Lower leg skin (tissue), 4 donors: ENCODE measurements around the gene BFSP1. TPM values are rescaled to one million over a fixed set of nuclear protein-coding genes. Genes with fewer than 3 reads are reported as not detected.

Experiments
- DNase-seq, 2 donors: peaks; one replicate each; pipeline ENCODE4 v3.0.0-alpha.2; 2019; ENCODE audit warnings: low spot score in 2 of 2
- H3K4me3 ChIP-seq: fragments of 200-600 bp; sonication (generic); 2 replicates; pipeline ENCODE4 v1.5.1; 2017; ENCODE audit warnings: mild to moderate bottlenecking, low read depth; ENCODE audit not compliant: poor library complexity, severe bottlenecking
- POLR2A ChIP-seq, 2 donors: fragments of 450-650 bp; IDR thresholded peaks; one replicate each; pipeline ENCODE4 v1.6.1; 2016 to 2017; ENCODE audit warnings: antibody characterized with exemption in 2 of 2, mild to moderate bottlenecking in 1 of 2, moderate library complexity in 1 of 2
- WGBS, 2 donors: methylation state at CpG; one replicate each; pipeline ENCODE4 v1.1.5; 2018; 5-methylcytosine and 5-hydroxymethylcytosine counted together
- intact Hi-C: fragments of 100-400 bp; cut with DNase I; formaldehyde crosslinking; loops from one replicate; pipeline ENCODE4 v1.15.0; 2023; ENCODE audit warnings: low total_unique reads
- total RNA-seq, 4 donors: library from RNA; depleted of rRNA; stranded (reverse); fragments of >200 nt; gene quantifications; one replicate each; pipeline ENCODE4 v1.1.0, GENCODE V29; 2016
- TF ChIP-seq, protein P1 (sequence below), 3 donors: fragments of 450-650 bp; IDR thresholded peaks; one replicate each; pipeline ENCODE4 v1.5.1; 2016; ENCODE audit warnings: antibody characterized with exemption in 3 of 3, mild to moderate bottlenecking in 3 of 3, moderate library complexity in 2 of 3

Gene BFSP1
- total RNA-seq, 4 donors from 2014 or later, result 0.61 to 2.6 (median 1.7) TPM

DNA sequence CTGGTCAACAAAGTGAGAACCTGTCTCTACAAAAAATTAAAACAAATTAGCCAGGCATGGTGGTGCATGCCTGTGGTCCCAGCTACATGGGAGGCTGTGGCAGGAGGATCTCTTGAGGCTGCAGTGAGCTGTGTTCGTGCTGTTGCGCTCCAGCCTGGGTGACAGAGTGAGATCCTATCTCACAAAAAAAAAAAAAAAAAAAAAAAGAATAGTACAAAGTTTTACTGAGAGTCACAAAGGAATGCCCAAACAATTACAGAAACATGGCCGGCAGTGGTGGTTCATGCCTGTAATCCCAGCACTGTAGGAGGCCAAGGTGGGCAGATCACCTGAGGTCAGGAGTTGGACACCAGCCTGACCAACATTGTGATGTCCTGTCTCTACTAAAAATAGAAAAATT is 23.9 kb upstream of the BFSP1 start:
- 93 to 100% methylated on average over 3 of the region's 3 CpGs for WGBS, 2 donors

DNA sequence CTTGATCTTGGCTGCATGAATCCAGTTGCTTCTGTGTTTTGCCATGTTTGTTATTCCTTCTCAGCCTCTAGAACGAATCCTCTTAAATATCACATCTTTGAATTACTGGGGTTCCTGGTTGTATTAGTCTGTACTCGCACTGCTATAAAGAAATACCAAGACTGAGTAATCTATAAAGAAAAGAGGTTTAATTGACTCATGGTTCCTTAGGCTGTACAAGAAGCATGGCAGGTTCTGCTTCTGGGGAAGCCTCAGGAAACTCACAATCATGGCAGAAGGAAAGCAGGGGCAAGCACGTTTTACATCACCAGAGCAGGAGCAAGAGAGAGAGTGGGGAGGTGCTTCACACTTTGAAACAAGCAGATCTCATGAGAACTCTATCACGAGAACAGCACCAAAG is 18.0 kb upstream of the BFSP1 start:
- no peak for TF ChIP-seq POLR2A (IDR thresholded peaks at IDR 0.05)
- TF ChIP-seq, protein P1, sequence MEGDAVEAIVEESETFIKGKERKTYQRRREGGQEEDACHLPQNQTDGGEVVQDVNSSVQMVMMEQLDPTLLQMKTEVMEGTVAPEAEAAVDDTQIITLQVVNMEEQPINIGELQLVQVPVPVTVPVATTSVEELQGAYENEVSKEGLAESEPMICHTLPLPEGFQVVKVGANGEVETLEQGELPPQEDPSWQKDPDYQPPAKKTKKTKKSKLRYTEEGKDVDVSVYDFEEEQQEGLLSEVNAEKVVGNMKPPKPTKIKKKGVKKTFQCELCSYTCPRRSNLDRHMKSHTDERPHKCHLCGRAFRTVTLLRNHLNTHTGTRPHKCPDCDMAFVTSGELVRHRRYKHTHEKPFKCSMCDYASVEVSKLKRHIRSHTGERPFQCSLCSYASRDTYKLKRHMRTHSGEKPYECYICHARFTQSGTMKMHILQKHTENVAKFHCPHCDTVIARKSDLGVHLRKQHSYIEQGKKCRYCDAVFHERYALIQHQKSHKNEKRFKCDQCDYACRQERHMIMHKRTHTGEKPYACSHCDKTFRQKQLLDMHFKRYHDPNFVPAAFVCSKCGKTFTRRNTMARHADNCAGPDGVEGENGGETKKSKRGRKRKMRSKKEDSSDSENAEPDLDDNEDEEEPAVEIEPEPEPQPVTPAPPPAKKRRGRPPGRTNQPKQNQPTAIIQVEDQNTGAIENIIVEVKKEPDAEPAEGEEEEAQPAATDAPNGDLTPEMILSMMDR (IDR thresholded peaks at IDR 0.05), result no peak
- no peak overlapping the region for H3K4me3 ChIP-seq
- WGBS, 2 donors, result 65 to 71% methylated on average over 4 of the region's 4 CpGs
- intact Hi-C loops, result no loop called here
- no peak for DNase-seq

More for the DNA sequence above, 23.9 kb upstream of the BFSP1 start:
- no peak overlapping the region for H3K4me3 ChIP-seq
- no peak for DNase-seq
- TF ChIP-seq POLR2A (IDR thresholded peaks at IDR 0.05), result no peak
- TF ChIP-seq, protein P1 (IDR thresholded peaks at IDR 0.05), result no peak
- intact Hi-C loops, result no loop called here

DNA sequence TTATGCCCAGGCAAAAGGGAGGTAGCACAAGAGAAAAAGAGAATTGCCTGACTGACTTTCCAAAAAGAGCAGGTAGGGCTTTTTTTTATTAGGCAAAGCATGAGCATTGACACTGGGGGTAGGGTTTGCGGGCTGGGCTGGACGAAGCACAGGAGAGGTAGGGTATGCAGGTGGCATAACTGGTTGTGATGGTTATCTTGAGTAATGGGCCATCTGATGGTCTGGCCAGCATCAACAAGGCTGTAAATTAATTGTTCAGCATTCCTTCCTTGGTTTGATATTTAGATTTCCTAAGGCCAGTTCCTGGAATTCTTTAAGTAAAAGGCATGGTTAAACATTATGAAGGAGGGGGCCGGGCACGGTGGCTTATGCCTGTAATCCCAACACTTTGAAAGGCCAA is 13.9 kb upstream of the BFSP1 start:
- H3K4me3 ChIP-seq, result no peak overlapping the region
- 91 to 92% methylated on average over 4 of the region's 4 CpGs for WGBS, 2 donors
- no peak for TF ChIP-seq POLR2A (IDR thresholded peaks at IDR 0.05)
- TF ChIP-seq, protein P1 (IDR thresholded peaks at IDR 0.05), result no peak
- no peak for DNase-seq
- intact Hi-C loops, result no loop called here

DNA sequence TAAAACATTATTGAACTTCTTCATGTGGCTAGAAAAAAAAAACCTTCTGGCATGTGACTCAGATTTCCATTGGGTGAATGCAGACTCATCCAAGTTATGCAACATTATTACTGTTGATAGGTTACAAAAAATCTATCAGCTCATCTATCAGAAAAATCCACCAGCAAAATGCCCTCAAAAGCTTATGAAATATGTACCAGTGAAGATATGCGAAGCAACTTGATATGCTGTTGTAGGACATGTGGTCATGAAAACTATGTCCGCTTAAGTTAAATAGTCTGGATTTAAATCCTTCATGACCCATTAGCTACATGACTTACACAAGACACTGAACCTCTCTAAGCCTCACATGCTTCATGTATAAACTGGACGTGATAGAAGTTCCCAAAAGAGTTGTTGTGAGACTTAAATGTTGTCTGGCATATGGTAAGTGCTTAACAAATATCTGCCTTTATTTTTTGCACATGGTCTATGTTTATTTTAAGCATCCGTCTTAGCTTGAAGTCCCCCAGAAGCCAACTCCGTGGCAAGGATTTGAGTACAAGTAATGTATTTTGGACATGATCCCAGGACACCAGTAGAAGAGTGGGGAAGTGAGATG is 12.5 kb upstream of the BFSP1 start:
- intact Hi-C loops, result no loop called here
- TF ChIP-seq POLR2A (IDR thresholded peaks at IDR 0.05), result no peak
- TF ChIP-seq, protein P1 (IDR thresholded peaks at IDR 0.05), result no peak
- WGBS, 2 donors, result 61 to 62% methylated on average over 5 of the region's 5 CpGs
- no peak overlapping the region for H3K4me3 ChIP-seq
- no peak for DNase-seq

DNA sequence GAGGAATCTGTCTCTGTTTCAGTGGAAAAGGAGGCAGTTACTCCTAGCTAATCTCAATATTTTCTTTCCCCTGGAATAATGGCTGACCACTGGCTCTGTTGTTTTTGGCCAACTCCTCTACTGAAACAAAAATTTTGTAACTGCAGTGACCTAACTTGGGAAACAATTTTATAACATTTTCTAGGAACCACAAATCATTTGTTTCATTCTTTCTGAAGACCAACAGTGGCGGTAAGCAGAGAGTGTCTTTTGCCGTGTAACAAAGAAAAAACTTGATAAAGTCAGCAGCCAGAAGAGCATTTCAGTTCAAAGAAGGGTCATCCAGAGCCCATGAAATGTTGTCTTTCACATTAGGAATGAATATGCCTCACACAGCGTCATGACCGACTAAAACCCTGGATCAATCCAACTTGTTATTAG is 11.8 kb upstream of the BFSP1 start:
- 50% methylated on average over 4 of the region's 4 CpGs for WGBS, 2 donors
- TF ChIP-seq, protein P1 (IDR thresholded peaks at IDR 0.05), result no peak
- no peak for TF ChIP-seq POLR2A (IDR thresholded peaks at IDR 0.05)
- H3K4me3 ChIP-seq, result no peak overlapping the region
- DNase-seq, result no peak
- intact Hi-C loops, result no loop called here

DNA sequence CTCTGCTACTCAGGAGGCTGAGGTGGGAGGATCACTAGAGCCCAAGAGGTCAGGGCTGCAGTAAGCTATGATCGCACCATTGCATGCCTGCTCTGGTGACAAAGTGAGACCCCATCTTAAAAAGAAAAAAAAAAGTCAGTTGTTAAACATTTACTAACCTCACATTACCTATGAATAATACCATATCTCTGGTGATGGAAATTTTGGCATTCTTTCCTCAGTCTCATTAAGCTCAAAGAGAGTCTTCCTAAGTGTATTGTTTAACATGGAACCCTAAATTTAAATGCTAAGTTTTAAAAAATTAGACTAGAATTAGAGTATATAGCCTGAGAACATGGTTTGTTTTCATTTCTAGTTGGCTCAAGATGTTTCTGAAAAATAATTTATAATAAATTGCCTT is 11.3 kb upstream of the BFSP1 start:
- no peak overlapping the region for H3K4me3 ChIP-seq
- no peak for DNase-seq
- WGBS, 2 donors, result 92 to 100% methylated on average over 1 of the region's 1 CpG
- intact Hi-C loops, result no loop called here
- no peak for TF ChIP-seq POLR2A (IDR thresholded peaks at IDR 0.05)
- TF ChIP-seq, protein P1 (IDR thresholded peaks at IDR 0.05), result no peak
